Islet precursor cell (in vitro differentiated cells): Measurements from ENCODE around the gene ABHD11.

Source experiments
- DNase-seq: peaks from one replicate; pipeline ENCODE4 v3.0.0-alpha.2; 2018

ABHD11 gene

DNA sequence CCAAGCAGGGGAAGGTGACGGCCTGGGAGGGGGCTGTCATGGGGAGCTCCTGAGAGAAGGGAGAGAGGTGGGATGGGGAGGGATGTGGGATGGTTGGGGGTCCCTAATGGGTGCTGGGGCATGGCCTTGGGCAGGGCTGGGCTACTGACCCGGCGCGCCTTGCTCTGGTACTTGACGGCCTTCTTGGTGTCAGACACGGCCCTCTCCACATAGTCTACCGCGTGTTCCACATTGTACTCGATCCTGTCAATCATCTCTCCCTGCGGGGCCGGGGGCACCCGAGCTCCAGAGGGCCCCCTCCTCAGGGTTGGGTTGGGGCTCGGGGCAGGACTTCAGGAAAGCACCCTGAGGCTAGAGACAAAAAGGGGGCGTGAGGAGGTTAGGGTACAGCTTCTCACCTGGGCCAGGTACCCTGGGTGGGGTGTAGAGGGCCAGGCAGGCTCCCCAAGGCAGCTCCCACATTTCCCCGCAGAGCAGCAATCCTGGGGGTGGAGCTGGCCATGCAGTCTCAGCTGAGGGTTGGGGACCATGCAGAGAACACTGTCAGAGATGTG, 37.9 kb downstream of the ABHD11 start:
- no peak for DNase-seq

GRCh38 chr7:73700069-73700423, 38.6 kb downstream of the ABHD11 start:
- DNase-seq: no peak

DNA sequence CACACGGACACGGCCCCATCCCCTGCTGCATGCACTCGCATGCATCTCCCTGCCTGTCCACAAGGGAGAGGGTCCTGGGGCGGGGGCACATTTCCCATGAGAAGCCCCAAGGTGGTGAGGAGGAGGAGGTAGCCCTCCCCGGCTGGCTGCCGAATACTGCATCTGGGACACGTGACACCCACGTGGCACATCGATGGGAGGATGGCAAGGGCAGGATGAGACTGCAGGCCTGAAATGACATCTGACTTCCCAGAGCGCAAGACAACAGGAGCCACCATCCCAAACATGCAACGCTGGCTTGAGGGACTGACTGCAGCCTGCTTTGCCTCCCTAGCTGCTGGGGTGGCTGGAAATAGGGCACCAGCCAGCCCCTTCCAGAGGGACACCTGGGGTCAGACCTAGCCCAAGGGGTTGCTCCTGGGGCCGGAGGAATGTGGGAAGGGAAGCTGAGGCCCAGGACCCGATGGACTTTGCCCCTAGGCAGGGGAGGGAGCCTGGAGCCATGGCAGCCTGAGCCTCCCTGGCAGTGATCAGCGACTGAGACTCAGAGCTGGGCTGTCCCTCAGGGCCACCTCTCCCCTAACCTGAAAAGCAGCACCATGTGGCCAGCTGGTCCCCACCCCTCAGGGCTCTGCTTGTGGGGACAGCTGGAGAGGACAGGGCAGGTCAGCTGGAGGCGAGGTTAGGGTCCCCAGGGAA, 39.1 kb downstream of the ABHD11 start:
- no peak for DNase-seq

GRCh38 chr7:73698410-73698809, 40.2 kb downstream of the ABHD11 start:
- DNase-seq: no peak

DNA sequence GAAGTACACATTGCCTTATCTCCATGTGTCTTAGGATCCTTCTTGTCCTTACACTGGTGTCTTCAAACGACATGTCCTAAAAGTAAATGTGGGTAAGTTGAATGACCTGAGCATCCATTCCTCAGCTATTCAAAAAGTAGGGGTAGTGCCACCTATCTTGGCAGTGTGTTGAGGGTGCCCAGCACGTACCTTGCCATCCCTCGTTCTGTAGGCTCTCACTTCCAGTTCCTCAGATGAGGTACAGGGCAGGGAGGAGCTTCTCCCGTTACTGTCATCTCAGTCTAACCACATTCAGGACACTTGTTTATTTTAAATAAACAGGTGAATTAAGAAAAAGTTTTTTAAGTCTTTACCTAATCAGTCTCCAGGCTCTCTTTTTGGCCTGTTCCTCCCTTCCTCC, 42.2 kb downstream of the ABHD11 start:
- DNase-seq: no peak

GRCh38 chr7:73690646-73691045, 48.0 kb downstream of the ABHD11 start:
- no peak for DNase-seq

GRCh38 chr7:73688288-73688687, 50.3 kb downstream of the ABHD11 start:
- DNase-seq: no peak
